ENCODE measurements around the gene GDF10.

DNA sequence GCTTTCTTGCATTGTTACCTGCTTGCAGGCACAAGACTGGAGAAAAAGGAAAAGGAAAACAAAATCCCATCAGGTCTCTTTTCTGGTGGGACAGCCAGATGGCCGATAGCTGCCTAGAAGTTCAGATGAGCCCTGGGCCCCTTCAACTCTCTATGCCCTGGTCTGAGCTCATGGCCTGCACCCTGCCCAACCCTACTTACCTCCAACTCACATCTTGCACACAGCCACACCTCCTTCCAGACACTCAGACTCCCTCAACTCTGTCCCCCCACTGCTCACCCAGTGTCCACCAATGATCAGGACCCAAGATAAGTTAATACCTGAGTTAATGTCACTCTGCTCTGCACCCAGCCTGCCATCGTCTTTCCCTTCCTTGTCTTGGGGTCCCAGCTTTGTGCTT lies 59.1 kb downstream of the GDF10 start:
- no peak for TF ChIP-seq POLR2A (IDR thresholded peaks at IDR 0.05)
- TF ChIP-seq, protein P1, sequence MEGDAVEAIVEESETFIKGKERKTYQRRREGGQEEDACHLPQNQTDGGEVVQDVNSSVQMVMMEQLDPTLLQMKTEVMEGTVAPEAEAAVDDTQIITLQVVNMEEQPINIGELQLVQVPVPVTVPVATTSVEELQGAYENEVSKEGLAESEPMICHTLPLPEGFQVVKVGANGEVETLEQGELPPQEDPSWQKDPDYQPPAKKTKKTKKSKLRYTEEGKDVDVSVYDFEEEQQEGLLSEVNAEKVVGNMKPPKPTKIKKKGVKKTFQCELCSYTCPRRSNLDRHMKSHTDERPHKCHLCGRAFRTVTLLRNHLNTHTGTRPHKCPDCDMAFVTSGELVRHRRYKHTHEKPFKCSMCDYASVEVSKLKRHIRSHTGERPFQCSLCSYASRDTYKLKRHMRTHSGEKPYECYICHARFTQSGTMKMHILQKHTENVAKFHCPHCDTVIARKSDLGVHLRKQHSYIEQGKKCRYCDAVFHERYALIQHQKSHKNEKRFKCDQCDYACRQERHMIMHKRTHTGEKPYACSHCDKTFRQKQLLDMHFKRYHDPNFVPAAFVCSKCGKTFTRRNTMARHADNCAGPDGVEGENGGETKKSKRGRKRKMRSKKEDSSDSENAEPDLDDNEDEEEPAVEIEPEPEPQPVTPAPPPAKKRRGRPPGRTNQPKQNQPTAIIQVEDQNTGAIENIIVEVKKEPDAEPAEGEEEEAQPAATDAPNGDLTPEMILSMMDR (IDR thresholded peaks at IDR 0.05) = no peak

Data from esophagus squamous epithelium (tissue), 4 donors.